22Rv1 (cell line): ENCODE results near the gene CCNDBP1.

ENCODE experiments used
- H3K27ac ChIP-seq: fragments of 450-650 bp; 2 replicates; pipeline ENCODE4 v1.5.1; 2017
- CTCF ChIP-seq: fragments of 450-650 bp; IDR thresholded peaks from 2 replicates; pipeline ENCODE4 v1.5.1; 2017; ENCODE audit warnings: mild to moderate bottlenecking
- ZFX ChIP-seq: fragments of 450-650 bp; IDR thresholded peaks from 2 replicates; pipeline ENCODE4 v1.6.1; 2017; ENCODE audit warnings: antibody characterized with exemption, borderline replicate concordance

CCNDBP1 gene

GRCh38 chr15:43185157-43186002, at the start of gene CCNDBP1:
CCNDBP1 (plus strand) TSS chr15:43185403; CDS start chr15:43185499, 96 bp downstream.
- peak within 1 kb of the TSS; percentile 81 for H3K27ac ChIP-seq
- TF ChIP-seq CTCF (peak; percentile 50), ZFX (no peak)

DNA sequence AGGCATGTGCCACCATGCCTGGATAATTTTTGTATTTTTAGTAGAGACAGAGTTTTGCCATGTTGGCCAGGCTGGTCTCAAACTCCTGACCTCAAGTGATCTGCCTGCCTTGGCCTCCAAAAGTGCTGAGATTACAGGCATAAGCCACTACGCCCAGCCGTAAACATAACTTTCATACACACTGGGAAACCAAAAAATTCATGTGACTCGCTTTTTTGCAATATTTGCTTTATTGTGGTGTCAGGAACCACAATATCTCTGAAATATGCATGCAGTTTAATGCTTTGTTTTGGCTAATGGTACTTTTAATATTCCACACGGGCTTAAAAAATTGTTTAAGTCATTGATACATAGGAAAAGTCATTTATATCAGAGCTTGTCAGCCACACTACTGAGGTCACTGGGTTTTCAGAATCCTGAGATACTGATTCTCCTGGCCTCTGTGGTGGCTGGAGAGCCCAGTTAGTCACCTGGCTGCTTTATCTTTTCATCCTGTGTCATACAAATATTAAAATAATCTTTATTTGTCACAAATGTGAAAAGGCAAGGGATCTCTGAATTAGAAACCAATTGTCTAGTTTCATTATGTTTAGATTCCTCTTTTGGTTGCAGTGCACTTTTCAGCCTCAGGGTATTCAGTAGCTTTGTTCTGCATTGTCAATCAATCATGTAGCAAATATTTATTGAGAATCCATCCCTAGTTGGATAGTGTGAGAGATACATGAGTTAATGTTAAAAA, 41.8 kb upstream of the CCNDBP1 start:
- no peak overlapping the region for H3K27ac ChIP-seq
- TF ChIP-seq ZFX, result no peak
- no peak for TF ChIP-seq CTCF

DNA sequence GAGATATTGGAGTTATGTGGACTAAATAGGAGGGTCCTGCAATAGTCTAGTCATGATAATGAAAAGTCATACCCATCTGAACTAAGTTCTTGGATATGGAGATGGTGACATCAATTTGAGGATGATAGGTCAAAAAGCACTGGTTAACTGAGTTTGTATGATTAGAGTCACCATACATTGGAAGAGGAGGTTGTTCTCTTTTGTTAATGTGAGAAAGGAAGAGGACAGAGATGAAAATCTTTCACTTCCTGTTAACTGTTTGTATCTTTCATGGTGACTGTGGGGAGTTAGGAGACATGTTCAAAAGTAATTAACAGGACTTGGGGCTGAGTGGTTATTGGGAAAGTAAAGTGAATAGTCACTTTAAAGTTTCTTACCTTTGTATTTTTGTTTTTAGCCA, 40.7 kb upstream of the CCNDBP1 start:
- no peak for TF ChIP-seq CTCF
- TF ChIP-seq ZFX, result no peak
- no peak overlapping the region for H3K27ac ChIP-seq

DNA sequence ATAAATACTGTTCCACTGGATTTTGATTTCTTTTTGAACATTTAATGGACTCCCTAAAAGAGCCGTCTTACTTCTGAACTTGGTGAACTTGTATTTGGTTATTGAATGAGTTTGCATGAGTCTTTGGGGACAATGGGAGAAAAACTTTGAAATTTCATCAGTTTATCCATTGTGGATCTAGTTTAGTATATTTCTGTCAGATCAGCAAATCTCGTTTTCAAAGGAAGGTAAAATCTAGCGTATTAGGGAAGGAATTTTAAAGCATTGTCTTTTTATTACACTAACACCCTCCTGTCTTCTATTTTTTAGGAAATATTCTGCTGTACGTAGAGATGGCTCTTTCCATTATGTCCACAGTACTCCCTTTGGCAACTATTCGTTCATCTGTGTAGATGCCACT, 39.0 kb upstream of the CCNDBP1 start:
- TF ChIP-seq CTCF (no peak), ZFX (no peak)
- no peak overlapping the region for H3K27ac ChIP-seq

DNA sequence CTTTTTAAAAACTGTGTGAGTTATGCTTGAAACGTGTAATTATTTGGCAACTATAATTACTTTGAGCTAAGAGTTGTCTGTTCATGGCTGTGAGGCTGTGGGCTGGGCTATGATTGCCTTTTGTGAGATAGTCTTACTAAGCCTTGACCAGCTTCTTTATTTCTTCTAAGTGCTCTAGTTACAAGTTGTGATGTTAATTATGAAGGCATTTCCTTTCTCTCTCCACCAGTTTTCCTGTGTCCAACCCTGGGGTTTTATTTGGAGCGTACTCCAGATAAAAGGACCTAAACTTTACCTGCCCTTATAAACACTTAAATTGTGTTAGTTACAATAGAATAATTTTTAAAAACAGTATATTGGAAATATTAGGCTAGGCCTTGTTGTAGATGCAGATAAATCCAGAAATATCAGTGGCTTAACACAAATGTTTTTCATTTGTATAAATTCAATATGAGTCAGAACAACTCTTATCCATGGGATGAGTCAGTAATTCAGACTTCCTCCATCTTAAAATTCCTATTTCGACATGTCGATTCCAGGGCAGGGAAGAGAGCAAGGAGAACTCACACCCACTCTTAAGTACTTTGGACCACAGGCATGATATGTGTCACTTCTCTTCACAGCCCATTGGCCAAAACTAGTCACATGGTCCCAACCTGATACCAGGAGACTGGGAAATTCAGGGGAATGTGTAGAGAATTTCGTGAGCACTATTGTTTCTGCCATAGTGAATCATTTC, 34.8 kb upstream of the CCNDBP1 start:
- H3K27ac ChIP-seq, result no peak overlapping the region
- no peak for TF ChIP-seq CTCF
- TF ChIP-seq ZFX, result no peak

- TF ChIP-seq CTCF, result no peak
- TF ChIP-seq ZFX, result no peak
- H3K27ac ChIP-seq, result no peak overlapping the region
These were observed 33.5 kb upstream of the CCNDBP1 start for GRCh38 chr15:43151688-43152087.
